ENCODE measurements around the gene PLXNC1. TPM values are rescaled to one million over a fixed set of nuclear protein-coding genes. Genes with fewer than 3 reads are reported as not detected.

The PLXNC1 gene
- total RNA-seq, 6 donors from 2014 or later = 14.1 to 51.3 (median 24.6) TPM

DNA sequence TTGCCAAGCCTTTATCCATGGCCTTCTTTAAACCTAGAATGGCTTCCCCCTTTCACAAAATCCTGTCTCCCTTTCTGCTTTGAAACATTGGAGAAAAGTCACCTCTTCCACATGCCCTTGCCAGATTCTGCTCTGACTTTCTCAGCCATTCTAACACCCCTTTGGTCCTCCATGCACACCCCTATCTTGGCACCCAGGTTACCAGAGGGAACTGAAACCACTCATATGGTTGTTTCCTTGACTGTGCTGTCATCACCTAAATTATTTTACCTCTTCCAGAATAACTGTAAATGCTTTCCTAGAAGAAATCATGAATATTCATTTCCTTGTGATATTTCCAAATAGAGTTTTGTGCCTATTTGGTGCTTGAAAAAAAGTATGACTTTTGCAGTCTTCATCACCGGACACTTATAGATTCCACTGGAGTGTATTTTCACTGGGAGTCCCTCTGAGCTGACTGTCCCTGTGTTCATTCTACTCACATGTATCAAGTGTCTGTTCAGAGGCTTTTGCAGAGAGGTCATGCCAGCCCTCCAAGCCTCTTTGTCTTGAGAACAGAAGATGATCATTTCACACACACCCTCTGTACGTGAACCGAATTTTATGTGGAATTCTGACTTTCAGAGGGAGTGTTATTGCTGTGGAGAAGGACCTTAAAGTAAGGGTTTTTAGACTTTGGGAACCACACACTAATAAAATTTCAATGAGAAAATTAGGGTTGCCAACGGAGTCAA is 74.1 kb downstream of the PLXNC1 start:
- ATAC-seq (ENCODE audit: low FRiP score in 2 of 2) (no peak), DNase-seq (no peak)
- Histone ChIP-seq H3K9me3 (no peaks in the 10 kb centered on the region), H3K27ac (no peak overlapping the region), H3K4me1 (no peaks in the 10 kb centered on the region), H3K36me3 (peaks cover 0 to 17% (median 0%) of the 10 kb centered on the region in 4 donors), H3K4me3 (no peak overlapping the region), H3K27me3 (no peaks in the 10 kb centered on the region)
- WGBS, 2 donors = 94 to 100% methylated on average over 4 of the region's 4 CpGs
- no peak for TF ChIP-seq POLR2AphosphoS5 (IDR thresholded peaks at IDR 0.05)
- no peak for TF ChIP-seq EP300 (IDR thresholded peaks at IDR 0.05)
- no peak for TF ChIP-seq POLR2A (IDR thresholded peaks at IDR 0.05)
- TF ChIP-seq, protein P1, sequence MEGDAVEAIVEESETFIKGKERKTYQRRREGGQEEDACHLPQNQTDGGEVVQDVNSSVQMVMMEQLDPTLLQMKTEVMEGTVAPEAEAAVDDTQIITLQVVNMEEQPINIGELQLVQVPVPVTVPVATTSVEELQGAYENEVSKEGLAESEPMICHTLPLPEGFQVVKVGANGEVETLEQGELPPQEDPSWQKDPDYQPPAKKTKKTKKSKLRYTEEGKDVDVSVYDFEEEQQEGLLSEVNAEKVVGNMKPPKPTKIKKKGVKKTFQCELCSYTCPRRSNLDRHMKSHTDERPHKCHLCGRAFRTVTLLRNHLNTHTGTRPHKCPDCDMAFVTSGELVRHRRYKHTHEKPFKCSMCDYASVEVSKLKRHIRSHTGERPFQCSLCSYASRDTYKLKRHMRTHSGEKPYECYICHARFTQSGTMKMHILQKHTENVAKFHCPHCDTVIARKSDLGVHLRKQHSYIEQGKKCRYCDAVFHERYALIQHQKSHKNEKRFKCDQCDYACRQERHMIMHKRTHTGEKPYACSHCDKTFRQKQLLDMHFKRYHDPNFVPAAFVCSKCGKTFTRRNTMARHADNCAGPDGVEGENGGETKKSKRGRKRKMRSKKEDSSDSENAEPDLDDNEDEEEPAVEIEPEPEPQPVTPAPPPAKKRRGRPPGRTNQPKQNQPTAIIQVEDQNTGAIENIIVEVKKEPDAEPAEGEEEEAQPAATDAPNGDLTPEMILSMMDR (IDR thresholded peaks at IDR 0.05) = no peak

GRCh38 chr12:94223842-94224241 is 75.5 kb downstream of the PLXNC1 start:
- Histone ChIP-seq H3K27ac (no peak overlapping the region), H3K4me3 (no peak overlapping the region), H3K4me1 (no peaks in the 10 kb centered on the region), H3K36me3 (peaks cover 0 to 24% (median 1%) of the 10 kb centered on the region in 4 donors), H3K27me3 (no peaks in the 10 kb centered on the region), H3K9me3 (no peaks in the 10 kb centered on the region)
- TF ChIP-seq POLR2AphosphoS5 (IDR thresholded peaks at IDR 0.05) (no peak), EP300 (IDR thresholded peaks at IDR 0.05) (no peak), POLR2A (IDR thresholded peaks at IDR 0.05) (no peak)
- TF ChIP-seq, protein P1 (IDR thresholded peaks at IDR 0.05) = no peak
- 88 to 89% methylated on average over 7 of the region's 7 CpGs for WGBS, 2 donors
- no peak for ATAC-seq (ENCODE audit: low FRiP score in 2 of 2)
- DNase-seq = no peak

GRCh38 chr12:94225506-94225905 is 77.1 kb downstream of the PLXNC1 start:
- H3K4me1 ChIP-seq = no peaks in the 10 kb centered on the region
- H3K27ac ChIP-seq = no peak overlapping the region
- H3K36me3 ChIP-seq = peaks cover 0 to 20% (median 1%) of the 10 kb centered on the region in 4 donors
- H3K27me3 ChIP-seq = no peaks in the 10 kb centered on the region
- no peaks in the 10 kb centered on the region for H3K9me3 ChIP-seq
- TF ChIP-seq, protein P1 (IDR thresholded peaks at IDR 0.05) = no peak
- TF ChIP-seq EP300 (IDR thresholded peaks at IDR 0.05) = no peak
- TF ChIP-seq POLR2AphosphoS5 (IDR thresholded peaks at IDR 0.05) = no peak
- no peak for TF ChIP-seq POLR2A (IDR thresholded peaks at IDR 0.05)
- 92 to 94% methylated on average over 9 of the region's 9 CpGs for WGBS, 2 donors
- H3K4me3 ChIP-seq = no peak overlapping the region
- ATAC-seq (ENCODE audit: low FRiP score in 2 of 2) (no peak), DNase-seq (no peak)

GRCh38 chr12:94225947-94226630 is 77.7 kb downstream of the PLXNC1 start:
- Histone ChIP-seq H3K4me3 (no peak overlapping the region), H3K27ac (no peak overlapping the region), H3K36me3 (peaks cover 0 to 15% (median 1%) of the 10 kb centered on the region in 4 donors), H3K27me3 (no peaks in the 10 kb centered on the region), H3K9me3 (no peaks in the 10 kb centered on the region), H3K4me1 (no peaks in the 10 kb centered on the region)
- DNase-seq (no peak), ATAC-seq (ENCODE audit: low FRiP score in 2 of 2) (no peak)
- TF ChIP-seq EP300 (IDR thresholded peaks at IDR 0.05) = no peak
- TF ChIP-seq, protein P1 (IDR thresholded peaks at IDR 0.05) = no peak
- TF ChIP-seq POLR2AphosphoS5 (IDR thresholded peaks at IDR 0.05) = no peak
- no peak for TF ChIP-seq POLR2A (IDR thresholded peaks at IDR 0.05)
- 76 to 82% methylated on average over 5 of the region's 5 CpGs for WGBS, 2 donors

Measured in upper lobe of left lung (tissue), 6 donors.